NCI-H524 treated with DMSO at 0.1 percent for 48 hours (cell line): Measurements from ENCODE around the gene ZNF747.

ENCODE experiments used
- DNase-seq: peaks from one replicate; lab custom pipeline; 2025; lab: John Stamatoyannopoulos, UW

Gene ZNF747

DNA sequence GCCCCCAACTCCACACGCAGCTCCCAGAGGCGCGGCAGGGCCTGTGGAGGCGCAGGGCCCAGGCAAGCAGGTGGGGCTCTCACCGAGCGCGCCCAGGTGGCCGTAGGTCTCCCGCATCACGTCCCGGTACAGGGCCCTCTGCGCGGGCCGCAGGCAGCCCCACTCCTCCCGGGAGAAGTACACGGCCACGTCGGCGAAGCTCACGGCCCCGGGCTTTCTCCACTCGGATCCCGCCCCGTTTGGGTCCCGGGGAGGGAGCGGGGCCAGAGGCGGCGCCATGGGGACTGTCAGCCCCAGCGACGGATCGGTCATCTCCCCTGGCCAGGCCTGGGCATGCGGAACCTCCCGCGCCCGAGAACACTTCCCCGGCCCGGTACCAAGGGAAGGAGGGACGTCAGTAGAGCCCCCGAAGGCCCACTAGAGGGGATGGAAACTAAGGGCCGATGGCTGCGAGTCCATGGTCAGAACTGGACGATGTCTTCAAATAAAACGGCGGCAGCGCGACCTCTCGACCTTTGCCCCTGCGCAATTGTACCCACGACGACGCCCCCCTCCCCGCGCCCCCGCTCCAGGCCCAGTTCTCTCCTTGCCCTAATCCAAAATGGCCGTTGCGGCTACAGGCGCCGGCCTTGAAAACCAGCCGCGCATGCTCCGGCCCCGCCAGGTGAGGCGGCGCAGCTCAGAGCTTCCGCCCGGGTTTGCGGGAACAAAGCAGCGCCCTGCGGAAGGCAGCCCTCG lies at the start of gene ZNF747:
Gene ZNF747 (minus strand): TSS at position 491 of the 738 bp plus-strand sequence. CDS start 179 bp downstream, at position 312.
- DNase-seq: peak; percentile 49

DNA sequence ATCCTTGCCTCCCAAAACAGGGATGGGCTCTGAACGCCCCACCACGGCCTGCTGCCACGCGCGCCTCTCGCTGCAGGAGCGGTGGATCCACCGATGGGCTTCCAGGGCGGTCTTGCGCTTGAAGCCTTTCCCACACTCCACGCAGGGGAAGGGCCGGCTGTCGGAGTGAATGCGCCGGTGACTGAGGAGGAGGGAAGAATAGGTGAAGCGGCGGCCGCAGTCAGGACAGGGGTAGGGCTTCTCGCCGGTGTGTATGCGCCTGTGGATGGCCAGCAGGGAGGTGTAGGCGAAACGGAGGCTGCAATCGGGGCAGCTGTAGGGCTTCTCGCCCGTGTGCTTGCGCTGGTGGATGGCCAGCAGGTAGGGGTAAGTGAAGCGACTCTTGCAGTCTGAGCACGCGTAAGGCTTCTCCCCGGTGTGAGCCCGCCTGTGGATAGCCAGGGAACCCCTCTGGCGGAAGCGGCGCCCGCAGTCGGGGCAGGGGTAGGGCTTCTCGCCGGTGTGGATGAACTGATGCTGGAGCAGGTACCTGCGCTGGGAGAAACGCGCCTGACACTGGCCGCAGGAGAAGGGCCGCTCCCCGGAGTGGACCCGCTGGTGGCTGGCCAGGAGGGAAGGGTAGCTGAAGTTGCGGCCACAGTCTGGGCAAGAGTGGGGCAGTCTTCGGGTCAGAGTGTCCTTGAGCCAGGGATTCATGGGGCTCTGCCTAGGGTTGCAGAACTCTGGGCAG lies 48.1 kb upstream of the ZNF747 start:
- no peak for DNase-seq

DNA sequence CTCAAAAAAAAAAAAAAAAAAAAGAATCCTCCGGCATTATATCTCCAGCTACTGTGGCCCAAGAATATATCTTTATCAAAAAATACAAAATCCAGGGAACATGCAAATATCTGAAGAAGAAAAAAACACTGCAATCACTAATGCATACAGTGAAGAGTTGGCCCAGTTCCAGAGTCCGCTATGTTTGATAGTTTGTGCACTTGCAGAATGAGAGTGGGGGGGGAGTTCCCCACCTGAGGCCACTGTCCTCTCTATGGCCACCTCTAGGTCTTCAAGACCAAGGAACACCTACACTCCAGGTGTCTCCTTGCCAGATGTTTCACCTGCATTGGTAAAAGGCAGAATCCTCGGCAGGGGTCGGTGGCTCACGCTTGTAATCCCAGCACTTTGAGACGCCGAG lies 46.8 kb upstream of the ZNF747 start:
- DNase-seq: no peak

DNA sequence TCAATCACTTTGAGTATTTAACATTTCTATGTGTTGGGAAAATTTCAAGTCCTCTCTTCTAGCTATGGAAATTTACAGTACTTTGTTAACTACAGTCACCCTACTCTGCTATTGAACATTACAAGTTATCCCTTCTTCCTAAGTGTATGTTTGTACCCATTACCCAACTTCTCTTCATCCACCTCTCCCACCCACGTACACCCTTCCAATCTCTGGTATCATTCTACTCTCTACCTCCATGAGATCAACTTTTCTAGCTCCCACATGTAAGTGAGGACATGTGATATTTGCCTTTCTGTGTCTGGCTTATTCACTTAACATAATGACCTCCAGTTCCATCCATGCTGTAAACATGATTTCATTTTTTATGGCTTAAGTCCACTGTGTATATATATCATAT lies 40.0 kb upstream of the ZNF747 start:
- no peak for DNase-seq

GRCh38 chr16:30571445-30572322 lies 37.0 kb upstream of the ZNF747 start, which contains the start of gene ZNF688:
ZNF688 (minus strand) TSS chr16:30571714; CDS start chr16:30571629, 85 bp downstream.
- DNase-seq: peak; percentile 99

DNA sequence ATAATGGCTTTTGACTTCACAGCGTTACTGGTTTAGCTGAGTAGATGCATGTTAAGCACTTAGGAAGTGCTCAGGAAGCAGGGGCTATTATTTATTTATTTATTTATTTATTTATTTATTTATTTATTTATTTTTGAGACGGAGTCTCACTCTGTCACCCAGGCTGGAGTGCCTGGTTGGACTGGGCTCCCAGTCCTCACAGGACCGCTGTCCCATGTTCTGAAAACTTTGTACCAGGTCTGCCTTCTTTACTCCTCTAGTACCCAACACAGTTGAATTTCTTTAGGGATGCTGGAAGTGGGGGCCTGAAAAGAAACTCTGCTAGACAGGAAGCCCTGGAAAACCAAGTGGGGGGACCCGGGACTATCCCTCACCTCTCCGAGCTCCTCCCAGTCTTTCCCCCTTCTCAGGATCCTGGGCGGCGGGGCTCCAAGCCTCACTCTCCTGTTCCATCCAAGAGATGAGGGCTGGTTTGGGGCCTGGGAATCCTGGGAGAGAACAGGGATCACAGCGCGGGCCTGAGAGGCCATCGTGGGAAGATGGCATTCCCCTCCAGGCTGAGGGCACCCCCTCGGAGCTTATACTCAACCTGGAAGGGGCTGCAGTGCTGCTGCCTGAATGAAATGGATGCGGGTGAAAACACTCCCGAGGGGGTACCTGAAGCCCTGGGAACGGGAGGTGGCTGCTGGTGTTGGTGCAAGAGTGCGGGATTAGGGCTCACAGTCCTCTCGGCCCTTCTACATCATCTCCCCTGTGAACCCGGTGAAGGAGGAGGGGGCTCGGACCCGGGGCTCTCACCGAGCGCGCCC lies 36.2 kb upstream of the ZNF747 start:
- DNase-seq: no peak

- no peak for DNase-seq
Observed at GRCh38 chr16:30569746-30570635, 35.3 kb upstream of the ZNF747 start.

DNA sequence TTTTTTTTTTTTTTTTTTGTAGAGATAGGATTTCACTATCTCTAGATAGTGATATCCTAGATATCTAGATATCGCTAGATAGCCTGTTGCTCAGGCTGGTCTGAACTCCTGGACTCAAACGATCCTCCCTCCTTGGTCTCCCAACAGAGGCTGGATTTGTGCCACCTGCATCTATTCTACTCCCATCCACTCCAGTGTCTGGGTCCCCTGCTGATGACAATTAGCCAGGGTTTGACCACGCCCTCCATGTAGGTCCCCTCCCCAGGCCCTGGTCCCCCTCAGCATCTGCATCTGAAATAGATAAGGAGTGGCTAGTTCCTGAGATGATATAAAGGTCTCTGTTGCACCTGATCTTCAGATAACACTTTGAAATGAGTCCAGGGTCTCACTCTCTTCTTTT lies 34.6 kb upstream of the ZNF747 start:
- DNase-seq: no peak

- no peak for DNase-seq
Observed at GRCh38 chr16:30567991-30568638, 33.5 kb upstream of the ZNF747 start.

DNA sequence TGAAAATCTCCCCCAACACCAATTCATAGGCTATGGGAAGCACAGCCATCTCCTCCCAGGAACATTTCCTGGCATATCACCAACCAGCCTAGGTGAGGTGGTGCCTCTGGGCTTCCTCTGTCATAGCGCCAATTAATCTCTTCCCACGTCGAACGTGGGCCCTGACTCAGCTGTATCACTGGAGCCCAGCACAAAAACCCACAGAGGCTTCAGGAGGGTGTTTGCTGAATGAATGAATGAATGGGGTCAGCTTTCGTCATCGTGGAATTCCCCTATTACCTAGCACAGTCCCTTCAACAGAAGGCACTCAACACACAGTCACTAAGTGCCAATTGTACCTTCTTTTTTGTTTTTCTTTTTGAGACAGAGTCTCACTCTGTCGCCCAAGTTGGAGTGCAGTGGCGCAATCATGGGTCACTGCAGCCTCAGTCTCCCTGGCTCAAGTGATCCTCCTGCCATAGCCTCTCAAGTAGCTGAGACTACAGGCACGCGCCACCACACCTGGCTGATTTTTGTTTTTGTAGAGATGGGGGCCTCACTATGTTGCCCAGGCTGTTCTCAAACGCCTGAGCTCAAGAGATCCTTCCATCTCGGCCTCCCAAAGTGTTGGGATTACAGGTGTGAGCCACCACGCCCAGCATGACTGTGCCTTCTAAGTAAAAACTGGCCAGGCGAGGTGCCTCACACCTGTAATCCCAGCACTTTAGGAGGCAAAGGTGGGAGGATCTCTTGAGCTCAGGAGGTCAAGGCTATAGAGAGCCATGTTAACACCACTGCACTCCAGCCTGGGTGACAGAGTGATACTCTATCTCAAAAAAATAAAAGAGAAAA lies 32.7 kb upstream of the ZNF747 start:
- no peak for DNase-seq

- no peak for DNase-seq
Observed at GRCh38 chr16:30566531-30566930, 31.9 kb upstream of the ZNF747 start.

DNA sequence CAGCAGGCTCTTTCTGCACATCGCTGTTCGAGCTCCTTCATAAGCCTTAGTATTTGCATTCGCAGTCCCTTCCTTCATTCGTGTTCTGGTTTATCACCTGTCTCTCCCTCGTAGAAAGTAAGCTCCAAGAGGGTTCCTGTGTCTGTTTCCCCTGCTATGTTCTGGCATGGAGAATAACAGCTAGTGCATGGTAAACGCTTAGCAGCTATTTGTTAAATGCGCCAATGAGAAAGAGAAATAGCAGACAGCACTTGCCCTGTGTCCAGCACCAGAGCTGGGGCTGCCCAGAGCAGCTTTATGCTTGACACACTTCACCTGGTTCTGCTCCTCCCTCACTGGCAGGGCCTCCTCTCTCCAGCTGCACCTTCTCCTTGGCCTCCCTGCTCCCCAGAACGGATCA lies 31.3 kb upstream of the ZNF747 start:
- no peak for DNase-seq

GRCh38 chr16:30565526-30565925 lies 30.9 kb upstream of the ZNF747 start:
- DNase-seq: peak; percentile 41

- DNase-seq: no peak
Observed at GRCh38 chr16:30562021-30562420, 27.4 kb upstream of the ZNF747 start.

- DNase-seq: no peak
Observed at GRCh38 chr16:30561089-30561816, 26.6 kb upstream of the ZNF747 start.

- DNase-seq: no peak
Observed at GRCh38 chr16:30559690-30560089, 25.0 kb upstream of the ZNF747 start.

DNA sequence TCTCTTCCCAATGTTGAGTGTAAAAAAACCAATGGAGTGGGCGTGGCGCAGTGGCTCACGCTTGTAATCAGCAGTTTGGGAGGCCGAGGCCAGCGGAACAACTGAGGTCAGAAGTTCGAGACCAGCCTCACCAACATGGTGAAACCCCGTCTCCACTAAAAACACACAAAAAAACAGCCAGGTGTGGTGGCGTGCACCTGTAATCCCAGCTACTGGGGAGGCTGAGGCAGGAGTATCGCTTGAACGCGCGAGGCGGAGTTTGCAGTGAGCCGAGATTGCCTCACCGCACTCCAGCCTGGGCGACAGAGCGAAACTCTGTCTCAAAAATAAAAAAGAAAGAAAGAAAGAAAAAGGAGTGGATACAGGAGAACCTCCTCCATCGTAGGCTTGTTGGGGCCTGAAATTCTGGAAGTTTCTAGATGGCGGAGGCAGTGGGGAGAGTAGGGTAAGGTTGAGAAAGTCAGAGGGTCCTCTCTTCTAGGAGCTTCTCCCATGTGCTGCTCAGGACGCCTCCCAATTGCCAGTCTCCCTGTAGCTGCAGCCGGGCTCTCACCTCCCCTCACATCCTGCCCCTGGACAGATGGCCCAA lies 24.2 kb upstream of the ZNF747 start:
- no peak for DNase-seq
